ENCODE data around the gene LIG1.
A peak's percentile ranks its signal among the peaks of the same experiment; 100 is the strongest.

LIG1 gene

DNA sequence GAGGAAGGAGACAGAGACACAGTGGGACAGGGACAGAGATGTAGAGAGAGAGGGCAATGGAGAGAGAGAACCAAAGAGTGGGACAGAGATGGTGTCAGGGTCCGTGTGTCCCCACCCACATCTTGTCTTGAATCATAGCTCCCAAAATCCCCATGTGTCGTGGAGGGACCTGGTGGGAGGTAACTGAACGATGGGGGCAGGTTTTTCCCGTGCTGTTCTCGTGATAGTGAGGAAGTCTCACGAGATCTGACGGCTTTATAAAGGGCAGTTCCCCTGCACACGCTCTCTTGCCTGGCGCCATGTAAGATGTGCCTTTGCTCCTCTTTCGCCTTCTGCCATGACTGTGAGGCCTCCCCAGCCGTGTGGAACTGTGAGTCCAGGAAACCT, 52.0 kb downstream of the LIG1 start:
- no peak for DNase-seq (ENCODE audit: extremely low spot score)
- CTCF ChIA-PET = no interaction called here
- TF ChIP-seq TARDBP (IDR thresholded peaks at IDR 0.05) = no peak
- TF ChIP-seq ELF4 (IDR thresholded peaks at IDR 0.05) = no peak
- no peak for TF ChIP-seq ARNT (IDR thresholded peaks at IDR 0.05)
- TF ChIP-seq FOXA1 (IDR thresholded peaks at IDR 0.05) = no peak
- TF ChIP-seq LEF1 (IDR thresholded peaks at IDR 0.05; ENCODE audit: borderline replicate concordance) = no peak
- TF ChIP-seq PKNOX1 (IDR thresholded peaks at IDR 0.05) = no peak
- TF ChIP-seq NFRKB (IDR thresholded peaks at IDR 0.05) = no peak
- TF ChIP-seq HDGF (IDR thresholded peaks at IDR 0.05; ENCODE audit: borderline replicate concordance) = no peak
- TF ChIP-seq CTBP1 (IDR thresholded peaks at IDR 0.05; ENCODE audit: borderline replicate concordance) = no peak
- POLR2A ChIA-PET = interaction anchor here (1.3 kb wide), 1 partner anchor 8 kb away, joined by 4 read pairs; the partner anchor contains the start of gene PLA2G4C

- CTCF ChIA-PET = no interaction called here
- POLR2A ChIA-PET = no interaction called here
- no peak for DNase-seq (ENCODE audit: extremely low spot score)
- TF ChIP-seq FOXM1 (IDR thresholded peaks at IDR 0.05; ENCODE audit: borderline replicate concordance) (no peak), FOXA1 (IDR thresholded peaks at IDR 0.05) (no peak), ZNF384 (IDR thresholded peaks at IDR 0.05) (no peak), LEF1 (IDR thresholded peaks at IDR 0.05; ENCODE audit: borderline replicate concordance) (no peak), CTBP1 (IDR thresholded peaks at IDR 0.05; ENCODE audit: borderline replicate concordance) (no peak), FOXK2 (IDR thresholded peaks at IDR 0.05) (no peak), SP1 (IDR thresholded peaks at IDR 0.05) (no peak), L3MBTL2 (conservative IDR thresholded peaks at IDR 0.05) (no peak), PKNOX1 (IDR thresholded peaks at IDR 0.05) (no peak), ARNT (IDR thresholded peaks at IDR 0.05) (no peak), TARDBP (IDR thresholded peaks at IDR 0.05) (no peak), BHLHE40 (IDR thresholded peaks at IDR 0.05; ENCODE audit: borderline replicate concordance) (no peak), HDGF (IDR thresholded peaks at IDR 0.05; ENCODE audit: borderline replicate concordance) (no peak), SUZ12 (IDR thresholded peaks at IDR 0.05) (no peak), NFRKB (IDR thresholded peaks at IDR 0.05) (no peak)
These were observed 52.5 kb downstream of the LIG1 start for GRCh38 chr19:48117515-48118130.

- TF ChIP-seq NFRKB (IDR thresholded peaks at IDR 0.05) = no peak
- TF ChIP-seq PKNOX1 (IDR thresholded peaks at IDR 0.05) = no peak
- TF ChIP-seq ELF4 (IDR thresholded peaks at IDR 0.05) = no peak
- TF ChIP-seq L3MBTL2 (conservative IDR thresholded peaks at IDR 0.05) = no peak
- no peak for TF ChIP-seq LEF1 (IDR thresholded peaks at IDR 0.05; ENCODE audit: borderline replicate concordance)
- no peak for TF ChIP-seq SP1 (IDR thresholded peaks at IDR 0.05)
- no peak for TF ChIP-seq BHLHE40 (IDR thresholded peaks at IDR 0.05; ENCODE audit: borderline replicate concordance)
- no peak for TF ChIP-seq SUZ12 (IDR thresholded peaks at IDR 0.05)
- no peak for TF ChIP-seq TARDBP (IDR thresholded peaks at IDR 0.05)
- TF ChIP-seq ARNT (IDR thresholded peaks at IDR 0.05) = no peak
- TF ChIP-seq ZNF384 (IDR thresholded peaks at IDR 0.05) = no peak
- no peak for TF ChIP-seq HDGF (IDR thresholded peaks at IDR 0.05; ENCODE audit: borderline replicate concordance)
- TF ChIP-seq FOXA1 (IDR thresholded peaks at IDR 0.05) = no peak
- no peak for TF ChIP-seq FOXK2 (IDR thresholded peaks at IDR 0.05)
- TF ChIP-seq CTBP1 (IDR thresholded peaks at IDR 0.05; ENCODE audit: borderline replicate concordance) = no peak
- no peak for TF ChIP-seq FOXM1 (IDR thresholded peaks at IDR 0.05; ENCODE audit: borderline replicate concordance)
These were observed 56.8 kb downstream of the LIG1 start for GRCh38 chr19:48113190-48113917.

GRCh38 chr19:48111280-48111679, 58.9 kb downstream of the LIG1 start:
- ChIA-PET CTCF (interaction anchor here (0.6 to 1.3 kb wide), 3 partner anchors 21 to 148 kb away, joined by 3 to 8 read pairs (median 4); no protein-coding TSS in a partner anchor), POLR2A (interaction anchor here (0.9 to 2.5 kb wide), 7 partner anchors 10 to 92 kb away, joined by 3 to 17 read pairs (median 5); partner anchors contain the start of genes LIG1 and ZSWIM9)
- DNase-seq (ENCODE audit: extremely low spot score) = no peak
- TF ChIP-seq ZNF384 (IDR thresholded peaks at IDR 0.05) = peak; percentile 35; the same call in 1 of the 2 replicates
- TF ChIP-seq HDGF (IDR thresholded peaks at IDR 0.05; ENCODE audit: borderline replicate concordance) = no peak
- 0 out of 2 replicates have a peak, but pooled peaks have one; percentile 20 for TF ChIP-seq L3MBTL2 (conservative IDR thresholded peaks at IDR 0.05)

More at GRCh38 chr19:48113190-48113917, 56.8 kb downstream of the LIG1 start:
- no peak for DNase-seq (ENCODE audit: extremely low spot score)
- POLR2A ChIA-PET = no interaction called here
- CTCF ChIA-PET = no interaction called here

DNA sequence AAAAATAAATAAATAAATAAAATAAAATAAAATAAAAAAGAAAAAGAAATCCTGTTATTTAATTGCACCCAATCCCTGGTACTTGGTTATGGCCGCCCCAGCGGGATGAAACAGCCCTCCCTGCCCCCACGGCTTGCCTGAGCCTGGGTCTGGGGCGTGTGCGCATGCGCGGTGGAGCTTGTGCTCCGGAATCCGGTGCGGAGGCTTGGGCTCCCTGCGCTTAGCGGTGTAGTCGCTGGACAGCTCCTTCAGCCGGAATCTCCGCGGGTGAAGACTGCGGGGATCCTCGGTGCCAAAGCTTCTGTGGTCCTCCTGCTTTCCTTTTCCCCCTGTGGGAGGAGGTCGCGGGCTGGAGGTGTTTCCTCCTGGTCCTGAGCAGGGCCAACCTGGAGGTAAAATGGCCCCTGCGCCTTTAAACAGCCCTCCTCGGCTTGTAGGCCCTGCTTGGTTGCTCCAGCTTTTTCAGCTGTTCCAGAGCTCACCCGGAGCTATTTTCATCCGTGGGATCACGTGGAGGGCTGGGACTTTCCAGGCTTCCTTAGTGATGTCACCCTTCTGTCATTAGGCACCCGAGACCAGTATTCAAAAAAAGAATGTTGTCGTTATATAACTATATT, 59.7 kb downstream of the LIG1 start, which contains the start of gene PLA2G4C:
TSS of gene PLA2G4C (minus strand) at position 468 of the 617 bp plus-strand sequence. CDS start 4,288 bp downstream, outside the sequence.
- POLR2A ChIA-PET = interaction anchor here (0.6 to 2.9 kb wide), 15 partner anchors 8 to 907 kb away, joined by 3 to 17 read pairs (median 5); partner anchors contain the start of genes CARD8, LIG1 and ZSWIM9

More for the DNA sequence above, 59.7 kb downstream of the LIG1 start, which contains the start of gene PLA2G4C:
- TF ChIP-seq ELF4 (IDR thresholded peaks at IDR 0.05) (peak; percentile 40; the same call in 1 of the 2 replicates), SUZ12 (IDR thresholded peaks at IDR 0.05) (no peak), HDGF (IDR thresholded peaks at IDR 0.05; ENCODE audit: borderline replicate concordance) (0 out of 2 replicates have a peak, but pooled peaks have one; percentile 62), FOXA1 (IDR thresholded peaks at IDR 0.05) (no peak), NFRKB (IDR thresholded peaks at IDR 0.05) (no peak), ARNT (IDR thresholded peaks at IDR 0.05) (no peak), BHLHE40 (IDR thresholded peaks at IDR 0.05; ENCODE audit: borderline replicate concordance) (no peak)
- CTCF ChIA-PET = interaction anchor here (0.6 to 1.3 kb wide), 2 partner anchors 22 to 147 kb away, joined by 3 to 8 read pairs; no protein-coding TSS in a partner anchor
- peak; percentile 93 for DNase-seq (ENCODE audit: extremely low spot score)

Measured in HEK293T (cell line).